PFSK-1 (cell line): ENCODE results near the gene DPH6.

Source experiments
- POLR2AphosphoS5 ChIP-seq: IDR thresholded peaks from 2 replicates; pipeline ENCODE4 v1.6.1; 2012; ENCODE audit warnings: low read depth, mild to moderate bottlenecking, control low read depth, low read length, moderate library complexity
- TAF1 ChIP-seq: IDR thresholded peaks from 2 replicates; pipeline ENCODE4 v1.6.1; 2012; ENCODE audit warnings: low read length, control low read depth, borderline replicate concordance; ENCODE audit not compliant: insufficient read depth
- TF ChIP-seq, protein P1 (sequence below), 2 experiments: IDR thresholded peaks; 2 replicates each; pipeline versions ENCODE4 v1.6.1 to v1.8.0; 2011 to 2012; ENCODE audit warnings: low read depth in 2 of 2, low read length in 2 of 2, control low read depth in 1 of 2, inconsistent platforms in 1 of 2, mild to moderate bottlenecking in 1 of 2, moderate library complexity in 1 of 2; ENCODE audit not compliant: insufficient read depth in 1 of 2

DNA sequence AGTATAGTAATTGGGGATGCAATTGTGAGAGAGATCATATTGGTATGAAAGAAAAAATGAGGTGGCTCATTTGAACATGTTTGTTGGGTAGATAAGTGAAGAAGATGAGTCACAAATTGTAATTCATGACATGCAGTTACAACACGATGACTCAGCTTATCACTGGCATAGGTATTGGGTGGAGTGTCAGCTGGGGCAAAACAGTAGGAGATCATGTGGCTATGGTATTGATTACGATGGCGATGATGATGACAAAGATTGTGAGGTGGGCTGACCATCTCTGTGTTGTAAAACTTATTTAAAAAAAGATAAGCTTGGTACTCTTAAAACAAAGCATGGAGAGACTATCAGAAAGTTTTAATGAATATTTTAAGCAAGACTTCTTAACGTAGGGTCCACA, 11.6 kb upstream of the DPH6 start:
- no peak for TF ChIP-seq POLR2AphosphoS5
- TF ChIP-seq, protein P1, sequence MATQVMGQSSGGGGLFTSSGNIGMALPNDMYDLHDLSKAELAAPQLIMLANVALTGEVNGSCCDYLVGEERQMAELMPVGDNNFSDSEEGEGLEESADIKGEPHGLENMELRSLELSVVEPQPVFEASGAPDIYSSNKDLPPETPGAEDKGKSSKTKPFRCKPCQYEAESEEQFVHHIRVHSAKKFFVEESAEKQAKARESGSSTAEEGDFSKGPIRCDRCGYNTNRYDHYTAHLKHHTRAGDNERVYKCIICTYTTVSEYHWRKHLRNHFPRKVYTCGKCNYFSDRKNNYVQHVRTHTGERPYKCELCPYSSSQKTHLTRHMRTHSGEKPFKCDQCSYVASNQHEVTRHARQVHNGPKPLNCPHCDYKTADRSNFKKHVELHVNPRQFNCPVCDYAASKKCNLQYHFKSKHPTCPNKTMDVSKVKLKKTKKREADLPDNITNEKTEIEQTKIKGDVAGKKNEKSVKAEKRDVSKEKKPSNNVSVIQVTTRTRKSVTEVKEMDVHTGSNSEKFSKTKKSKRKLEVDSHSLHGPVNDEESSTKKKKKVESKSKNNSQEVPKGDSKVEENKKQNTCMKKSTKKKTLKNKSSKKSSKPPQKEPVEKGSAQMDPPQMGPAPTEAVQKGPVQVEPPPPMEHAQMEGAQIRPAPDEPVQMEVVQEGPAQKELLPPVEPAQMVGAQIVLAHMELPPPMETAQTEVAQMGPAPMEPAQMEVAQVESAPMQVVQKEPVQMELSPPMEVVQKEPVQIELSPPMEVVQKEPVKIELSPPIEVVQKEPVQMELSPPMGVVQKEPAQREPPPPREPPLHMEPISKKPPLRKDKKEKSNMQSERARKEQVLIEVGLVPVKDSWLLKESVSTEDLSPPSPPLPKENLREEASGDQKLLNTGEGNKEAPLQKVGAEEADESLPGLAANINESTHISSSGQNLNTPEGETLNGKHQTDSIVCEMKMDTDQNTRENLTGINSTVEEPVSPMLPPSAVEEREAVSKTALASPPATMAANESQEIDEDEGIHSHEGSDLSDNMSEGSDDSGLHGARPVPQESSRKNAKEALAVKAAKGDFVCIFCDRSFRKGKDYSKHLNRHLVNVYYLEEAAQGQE (IDR thresholded peaks at IDR 0.05; ENCODE audit: insufficient read depth in 1 of 2, low read depth in 2 of 2, low read length in 2 of 2) = no peak
- TF ChIP-seq TAF1 = no peak
